Panc1 (cell line): ENCODE data around the gene PECR. TPM values are rescaled to one million over a fixed set of nuclear protein-coding genes. Genes with fewer than 3 reads are reported as not detected.

ENCODE experiments used
- ATAC-seq: fragments of 200-7000 bp; cut with Tn5 transposase; 2 replicates; pipeline ENCODE4 v1.9.1; 2020; ENCODE audit warnings: mild to moderate bottlenecking, moderate library complexity
- BruUV-seq: library from RNA; stranded (reverse); fragments of 400-500 nt; replicated peaks from 2 replicates; lab custom pipeline; 2021; lab: Mats Ljungman, UMichigan
- CTCF ChIA-PET: fragments of 300-600 bp; sonication (Branson Sonifier 250); formaldehyde crosslinking; loops from one replicate; lab custom pipeline; 2022; ENCODE audit warnings: antibody characterized with exemption; lab: Charles Lee
- POLR2A ChIA-PET: fragments of 300-600 bp; sonication (Branson Sonifier 250); formaldehyde crosslinking; loops from one replicate; lab custom pipeline; 2022; ENCODE audit warnings: antibody characterized with exemption; lab: Charles Lee
- DNase-seq: peaks from one replicate; pipeline ENCODE4 v3.0.0-alpha.2; 2010; ENCODE audit warnings: low read depth, low spot score
- H3K27ac ChIP-seq: 2 replicates; pipeline ENCODE4 v1.5.1; 2011; ENCODE audit warnings: mild to moderate bottlenecking, low read length, inconsistent platforms
- H3K27me3 ChIP-seq: fragments of 200-500 bp; sonication (Bioruptor generic); 2 replicates; pipeline ENCODE4 v1.6.0; 2014; ENCODE audit warnings: low read length, inconsistent platforms; ENCODE audit not compliant: control insufficient read depth, insufficient read depth
- H3K36me3 ChIP-seq: fragments of 200-500 bp; sonication (Bioruptor generic); 2 replicates; pipeline ENCODE4 v1.5.1; 2014; ENCODE audit warnings: inconsistent platforms, mild to moderate bottlenecking, low read length, moderate library complexity; ENCODE audit not compliant: control insufficient read depth, insufficient read depth
- H3K4me1 ChIP-seq: 2 replicates; pipeline ENCODE4 v1.5.1; 2011; ENCODE audit warnings: inconsistent platforms, mild to moderate bottlenecking, low read length, moderate library complexity; ENCODE audit not compliant: control insufficient read depth, insufficient read depth
- H3K4me3 ChIP-seq, 2 experiments: 2 replicates each; pipeline ENCODE4 v1.5.1; 2011 to 2012; ENCODE audit warnings: low read depth in 2 of 2, low read length in 2 of 2, mild to moderate bottlenecking in 2 of 2, inconsistent platforms in 1 of 2, moderate library complexity in 1 of 2
- H3K9me3 ChIP-seq: fragments of 200-500 bp; sonication (Bioruptor generic); 2 replicates; pipeline ENCODE4 v1.5.1; 2014; ENCODE audit warnings: low read depth, mild to moderate bottlenecking, inconsistent platforms, low read length, moderate library complexity; ENCODE audit not compliant: control insufficient read depth, insufficient read depth
- POLR2AphosphoS5 ChIP-seq: IDR thresholded peaks from 2 replicates; pipeline ENCODE4 v1.6.1; 2012; ENCODE audit warnings: mild to moderate bottlenecking, low read depth, low read length, moderate library complexity
- in situ Hi-C: cut with HindIII; loops from 2 replicates; pipeline ENCODE4 v1.10.0; 2016; ENCODE audit warnings: low sequenced_read_pairs, low pct_unique_long_range_greater_than_20kb
- intact Hi-C: fragments of 100-400 bp; cut with micrococcal nuclease; formaldehyde crosslinking; loops from one replicate; pipeline ENCODE4 v1.10.0; 2022; ENCODE audit not compliant: unreplicated experiment
- total RNA-seq: library from RNA; stranded (reverse); gene quantifications from one replicate; pipeline ENCODE4 v1.2.1, GENCODE V29; 2021; ENCODE audit not compliant: unreplicated experiment
- TF ChIP-seq, protein P1 (sequence below): fragments of 450-650 bp; IDR thresholded peaks from 2 replicates; pipeline ENCODE4 v1.5.1; 2017; ENCODE audit warnings: mild to moderate bottlenecking
- TF ChIP-seq, protein P2 (sequence below), 2 experiments: IDR thresholded peaks; 2 replicates each; pipeline ENCODE4 v1.6.1; 2011 to 2012; ENCODE audit warnings: low read depth in 2 of 2, control low read depth in 1 of 2, low read length in 1 of 2, mild to moderate bottlenecking in 1 of 2, moderate library complexity in 1 of 2; ENCODE audit not compliant: insufficient read depth in 1 of 2

The PECR gene
- total RNA-seq, 1 experiment from 2014 or later = 16.5 TPM

DNA sequence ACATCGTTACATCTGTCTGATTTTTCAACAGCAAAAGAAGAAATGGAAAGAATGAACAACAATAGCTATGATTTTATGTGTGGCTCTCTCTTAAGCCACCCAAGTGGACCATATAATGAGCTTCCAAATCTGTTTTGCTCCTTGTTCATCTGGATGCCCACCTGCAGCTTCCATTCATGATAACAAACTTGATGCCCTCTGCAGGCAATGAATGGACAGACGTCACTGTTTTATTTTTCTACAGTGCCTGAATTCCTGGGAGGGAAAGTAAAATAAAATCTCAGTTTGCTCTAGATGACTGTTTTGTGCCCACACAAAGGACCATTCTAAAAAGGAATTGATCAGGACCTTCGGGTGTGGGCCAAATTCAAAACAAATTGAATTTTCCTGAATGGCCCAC is 73.2 kb downstream of the PECR start:
- intact Hi-C loops = loop anchor here (5.0 kb wide), 1 partner anchor 56 kb away; no protein-coding TSS in a partner anchor
- no peak for ATAC-seq
- POLR2A ChIA-PET = no interaction called here
- Histone ChIP-seq H3K4me3 (no peak overlapping the region), H3K36me3 (no peaks in the 10 kb centered on the region; the same call in 1 of the 2 replicates), H3K27ac (peak overlapping the region; percentile 23; the same call in 1 of the 2 replicates), H3K9me3 (no peaks in the 10 kb centered on the region), H3K27me3 (no peaks in the 10 kb centered on the region), H3K4me1 (peaks cover 27% of the 10 kb centered on the region)
- DNase-seq = no peak
- CTCF ChIA-PET = interaction anchor here (0.5 to 0.6 kb wide), 2 partner anchors 20 to 22 kb away, joined by 3 to 8 read pairs; no protein-coding TSS in a partner anchor
- no TSS peak for BruUV-seq
- in situ Hi-C loops = no loop called here
- TF ChIP-seq, protein P1, sequence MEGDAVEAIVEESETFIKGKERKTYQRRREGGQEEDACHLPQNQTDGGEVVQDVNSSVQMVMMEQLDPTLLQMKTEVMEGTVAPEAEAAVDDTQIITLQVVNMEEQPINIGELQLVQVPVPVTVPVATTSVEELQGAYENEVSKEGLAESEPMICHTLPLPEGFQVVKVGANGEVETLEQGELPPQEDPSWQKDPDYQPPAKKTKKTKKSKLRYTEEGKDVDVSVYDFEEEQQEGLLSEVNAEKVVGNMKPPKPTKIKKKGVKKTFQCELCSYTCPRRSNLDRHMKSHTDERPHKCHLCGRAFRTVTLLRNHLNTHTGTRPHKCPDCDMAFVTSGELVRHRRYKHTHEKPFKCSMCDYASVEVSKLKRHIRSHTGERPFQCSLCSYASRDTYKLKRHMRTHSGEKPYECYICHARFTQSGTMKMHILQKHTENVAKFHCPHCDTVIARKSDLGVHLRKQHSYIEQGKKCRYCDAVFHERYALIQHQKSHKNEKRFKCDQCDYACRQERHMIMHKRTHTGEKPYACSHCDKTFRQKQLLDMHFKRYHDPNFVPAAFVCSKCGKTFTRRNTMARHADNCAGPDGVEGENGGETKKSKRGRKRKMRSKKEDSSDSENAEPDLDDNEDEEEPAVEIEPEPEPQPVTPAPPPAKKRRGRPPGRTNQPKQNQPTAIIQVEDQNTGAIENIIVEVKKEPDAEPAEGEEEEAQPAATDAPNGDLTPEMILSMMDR = peak; percentile 56
- TF ChIP-seq, protein P2, sequence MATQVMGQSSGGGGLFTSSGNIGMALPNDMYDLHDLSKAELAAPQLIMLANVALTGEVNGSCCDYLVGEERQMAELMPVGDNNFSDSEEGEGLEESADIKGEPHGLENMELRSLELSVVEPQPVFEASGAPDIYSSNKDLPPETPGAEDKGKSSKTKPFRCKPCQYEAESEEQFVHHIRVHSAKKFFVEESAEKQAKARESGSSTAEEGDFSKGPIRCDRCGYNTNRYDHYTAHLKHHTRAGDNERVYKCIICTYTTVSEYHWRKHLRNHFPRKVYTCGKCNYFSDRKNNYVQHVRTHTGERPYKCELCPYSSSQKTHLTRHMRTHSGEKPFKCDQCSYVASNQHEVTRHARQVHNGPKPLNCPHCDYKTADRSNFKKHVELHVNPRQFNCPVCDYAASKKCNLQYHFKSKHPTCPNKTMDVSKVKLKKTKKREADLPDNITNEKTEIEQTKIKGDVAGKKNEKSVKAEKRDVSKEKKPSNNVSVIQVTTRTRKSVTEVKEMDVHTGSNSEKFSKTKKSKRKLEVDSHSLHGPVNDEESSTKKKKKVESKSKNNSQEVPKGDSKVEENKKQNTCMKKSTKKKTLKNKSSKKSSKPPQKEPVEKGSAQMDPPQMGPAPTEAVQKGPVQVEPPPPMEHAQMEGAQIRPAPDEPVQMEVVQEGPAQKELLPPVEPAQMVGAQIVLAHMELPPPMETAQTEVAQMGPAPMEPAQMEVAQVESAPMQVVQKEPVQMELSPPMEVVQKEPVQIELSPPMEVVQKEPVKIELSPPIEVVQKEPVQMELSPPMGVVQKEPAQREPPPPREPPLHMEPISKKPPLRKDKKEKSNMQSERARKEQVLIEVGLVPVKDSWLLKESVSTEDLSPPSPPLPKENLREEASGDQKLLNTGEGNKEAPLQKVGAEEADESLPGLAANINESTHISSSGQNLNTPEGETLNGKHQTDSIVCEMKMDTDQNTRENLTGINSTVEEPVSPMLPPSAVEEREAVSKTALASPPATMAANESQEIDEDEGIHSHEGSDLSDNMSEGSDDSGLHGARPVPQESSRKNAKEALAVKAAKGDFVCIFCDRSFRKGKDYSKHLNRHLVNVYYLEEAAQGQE (IDR thresholded peaks at IDR 0.05; ENCODE audit: insufficient read depth in 1 of 2, low read depth in 2 of 2, low read length in 1 of 2) = no peak

DNA sequence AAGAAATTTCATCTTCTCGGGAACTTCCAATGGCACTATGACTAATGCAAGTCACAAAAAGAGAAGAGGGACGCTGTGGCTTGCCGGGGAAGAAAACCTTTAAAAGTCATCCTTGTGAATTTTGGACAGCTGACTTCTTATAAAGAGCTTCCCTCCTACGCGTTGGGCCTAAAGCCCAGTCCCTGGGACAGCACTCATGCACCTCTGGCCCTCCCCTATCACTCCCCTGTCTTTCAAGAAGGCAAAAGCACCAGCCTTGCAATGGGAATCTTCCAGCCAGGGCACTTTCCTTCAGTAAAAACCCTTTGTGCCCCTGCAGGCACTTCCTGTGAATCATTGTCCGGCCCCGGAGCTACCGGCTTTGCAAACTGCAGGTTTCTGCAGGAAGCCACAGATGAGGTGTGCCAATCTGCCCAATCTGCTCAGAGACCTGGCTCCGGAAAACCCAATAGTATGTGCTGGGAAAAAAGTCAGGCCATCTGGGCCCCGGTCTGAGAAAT is 75.4 kb downstream of the PECR start:
- DNase-seq (no peak), ATAC-seq (peak; percentile 88)
- POLR2A ChIA-PET = no interaction called here
- CTCF ChIA-PET = interaction anchor here (0.6 kb wide), 2 partner anchors 18 to 461 kb away, joined by 3 to 9 read pairs; no protein-coding TSS in a partner anchor
- BruUV-seq = no TSS peak
- Histone ChIP-seq H3K9me3 (no peaks in the 10 kb centered on the region), H3K27me3 (no peaks in the 10 kb centered on the region), H3K36me3 (no peaks in the 10 kb centered on the region), H3K27ac (peak overlapping the region; percentile 86), H3K4me1 (peaks cover 27% of the 10 kb centered on the region), H3K4me3 (peak overlapping the region; percentile 14 to 48)
- intact Hi-C loops (loop anchor here (5.0 kb wide), 1 partner anchor 54 kb away; no protein-coding TSS in a partner anchor), in situ Hi-C loops (no loop called here)
- TF ChIP-seq, protein P2 (IDR thresholded peaks at IDR 0.05; ENCODE audit: insufficient read depth in 1 of 2, low read depth in 2 of 2, low read length in 1 of 2) = 0 out of 4 replicates have a peak, but pooled peaks of 1 of the 2 experiments have one; percentile 25
- no peak for TF ChIP-seq POLR2AphosphoS5
